ENCODE data around the gene AKAP17A. TPM values are rescaled to one million over a fixed set of nuclear protein-coding genes. Genes with fewer than 3 reads are reported as not detected.

The AKAP17A gene
- total and polyA plus RNA-seq, 9 of the 15 experiments (the other 6 are each of a cell fraction or from before 2014, with no cell fraction given), result 1.2 to 29.5 (median 8.2) TPM

GRCh38 chrX:1591102-1591862 is at the start of gene AKAP17A (continued):
- peak in 1 of 2 experiments; percentile 49; a peak in 2 of 4 replicates for TF ChIP-seq MNT (conservative IDR thresholded peaks at IDR 0.05)
- TF ChIP-seq RB1 (IDR thresholded peaks at IDR 0.05; ENCODE audit: low read depth), result peak; percentile 61; the same call in 1 of the 2 replicates
- peak in 2 of 3 experiments; percentile 89 to 93; a peak in 5 of 6 replicates for TF ChIP-seq ZBTB11 (CRISPR knock-in tag; IDR thresholded peaks at IDR 0.05)
- TF ChIP-seq ATF7 (IDR thresholded peaks at IDR 0.05), result peak; percentile 57
- TF ChIP-seq CHD1 (IDR thresholded peaks at IDR 0.05; ENCODE audit: low read length), result no peak
- TF ChIP-seq ZNF140 (CRISPR knock-in tag; IDR thresholded peaks at IDR 0.05), result no peak
- TF ChIP-seq SAP30 (IDR thresholded peaks at IDR 0.05; ENCODE audit: borderline replicate concordance, insufficient read depth, low read depth, low read length, poor library complexity, severe bottlenecking), result no peak
- peak; percentile 26; the same call in 1 of the 2 replicates for TF ChIP-seq CTBP1 (IDR thresholded peaks at IDR 0.05; ENCODE audit: borderline replicate concordance)
- TF ChIP-seq GABPB1 (CRISPR knock-in tag; IDR thresholded peaks at IDR 0.05), result peak; percentile 94
- no peak for TF ChIP-seq U2AF1 (optimal IDR thresholded peaks at IDR 0.05; ENCODE audit: low read depth, low read length)
- TF ChIP-seq XRCC5 (IDR thresholded peaks at IDR 0.05; ENCODE audit: low read depth, low read length), result no peak
- peak; percentile 53 for TF ChIP-seq VEZF1 (CRISPR knock-in tag; IDR thresholded peaks at IDR 0.05)
- 0 out of 2 replicates have a peak, but pooled peaks have one; percentile 22 for TF ChIP-seq ZBTB12 (CRISPR knock-in tag; IDR thresholded peaks at IDR 0.05)
- no peak for TF ChIP-seq ELF2 (CRISPR knock-in tag; IDR thresholded peaks at IDR 0.05)
- TF ChIP-seq SPI1 (IDR thresholded peaks at IDR 0.05; ENCODE audit: borderline replicate concordance, low read depth, low read length), result no peak
- no peak for TF ChIP-seq ZNF668 (CRISPR knock-in tag; IDR thresholded peaks at IDR 0.05)
- 0 out of 2 replicates have a peak, but pooled peaks have one; percentile 12 for TF ChIP-seq ARID1B (IDR thresholded peaks at IDR 0.05)
